GM15510 (cell line): ENCODE results near the gene CDH1.

Experiments used
- POLR2A ChIP-seq: IDR thresholded peaks from 3 replicates; pipeline ENCODE4 v1.6.1; 2011; ENCODE audit warnings: borderline replicate concordance; ENCODE audit not compliant: insufficient read length; ENCODE audit errors: extremely low read depth

CDH1 gene

GRCh38 chr16:68883685-68884084 is 146.6 kb downstream of the CDH1 start:
- TF ChIP-seq POLR2A, result no peak

- TF ChIP-seq POLR2A, result no peak
These were observed 147.3 kb downstream of the CDH1 start for GRCh38 chr16:68884401-68884800.
